Measurements from ENCODE around the gene KIAA1755.

DNA sequence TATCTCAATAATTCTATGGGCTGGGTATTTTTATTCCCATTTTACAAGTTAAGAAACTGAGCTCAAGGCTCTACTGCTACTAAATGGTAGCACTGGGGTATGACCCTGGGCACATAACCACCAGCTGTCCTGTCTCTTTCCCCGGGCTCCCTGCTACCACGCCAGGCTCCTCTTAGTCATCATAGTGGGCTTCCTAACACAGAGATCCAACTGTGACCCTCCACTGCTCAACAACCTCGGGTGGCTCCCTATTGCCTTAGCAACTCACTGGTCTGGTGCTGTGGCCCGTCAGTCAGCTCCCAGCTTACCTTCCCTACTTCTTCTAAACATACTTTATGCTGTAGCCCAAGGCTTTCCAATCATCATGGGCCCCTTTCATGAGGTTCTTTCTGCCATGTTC is 4.5 kb downstream of the KIAA1755 start:
- TF ChIP-seq, protein P1, sequence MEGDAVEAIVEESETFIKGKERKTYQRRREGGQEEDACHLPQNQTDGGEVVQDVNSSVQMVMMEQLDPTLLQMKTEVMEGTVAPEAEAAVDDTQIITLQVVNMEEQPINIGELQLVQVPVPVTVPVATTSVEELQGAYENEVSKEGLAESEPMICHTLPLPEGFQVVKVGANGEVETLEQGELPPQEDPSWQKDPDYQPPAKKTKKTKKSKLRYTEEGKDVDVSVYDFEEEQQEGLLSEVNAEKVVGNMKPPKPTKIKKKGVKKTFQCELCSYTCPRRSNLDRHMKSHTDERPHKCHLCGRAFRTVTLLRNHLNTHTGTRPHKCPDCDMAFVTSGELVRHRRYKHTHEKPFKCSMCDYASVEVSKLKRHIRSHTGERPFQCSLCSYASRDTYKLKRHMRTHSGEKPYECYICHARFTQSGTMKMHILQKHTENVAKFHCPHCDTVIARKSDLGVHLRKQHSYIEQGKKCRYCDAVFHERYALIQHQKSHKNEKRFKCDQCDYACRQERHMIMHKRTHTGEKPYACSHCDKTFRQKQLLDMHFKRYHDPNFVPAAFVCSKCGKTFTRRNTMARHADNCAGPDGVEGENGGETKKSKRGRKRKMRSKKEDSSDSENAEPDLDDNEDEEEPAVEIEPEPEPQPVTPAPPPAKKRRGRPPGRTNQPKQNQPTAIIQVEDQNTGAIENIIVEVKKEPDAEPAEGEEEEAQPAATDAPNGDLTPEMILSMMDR (IDR thresholded peaks at IDR 0.05 in 8 of 11, conservative IDR thresholded peaks at IDR 0.05 in 3 of 11): no peak
- no peak for TF ChIP-seq POLR2A (IDR thresholded peaks at IDR 0.05)

All from spleen (tissue), 7 donors.